H1 (cell line): ENCODE data around the gene HADH. TPM values are rescaled to one million over a fixed set of nuclear protein-coding genes. Genes with fewer than 3 reads are reported as not detected.

Source experiments
- CTCF ChIA-PET: fragments of 300-600 bp; sonication (Branson Sonifier 250); formaldehyde crosslinking; loops from one replicate; lab custom pipeline; 2021; ENCODE audit not compliant: partially characterized antibody; lab: Charles Lee
- POLR2A ChIA-PET: fragments of 300-600 bp; sonication (Branson Sonifier 250); formaldehyde crosslinking; loops from one replicate; lab custom pipeline; 2021; ENCODE audit warnings: inconsistent platforms; ENCODE audit not compliant: partially characterized antibody; lab: Charles Lee
- DNase-seq, 2 experiments: peaks; one replicate each; pipeline versions ENCODE4 v3.0.0 to v3.0.0-alpha.2; 2010 to 2022; ENCODE audit warnings: low spot score in 2 of 2, low read depth in 1 of 2, mixed read lengths in 1 of 2
- FAIRE-seq: peaks from 2 replicates; lab custom pipeline; 2011; peaks lifted over from hg19 to GRCh38; lab: Jason Lieb, UNC
- H2AFZ ChIP-seq: 2 replicates; pipeline ENCODE4 v1.8.1; 2012; ENCODE audit warnings: low read length, inconsistent platforms
- H2AK5ac ChIP-seq: 2 replicates; pipeline ENCODE4 v1.6.1; 2013; ENCODE audit warnings: low read depth, low read length
- H2BK120ac ChIP-seq: replicated peaks from 2 replicates; pipeline ENCODE3; 2013; ENCODE audit warnings: low read depth, low read length, inconsistent platforms
- H2BK12ac ChIP-seq: 2 replicates; pipeline ENCODE4 v1.6.1; 2013; ENCODE audit warnings: low read depth, low read length
- H2BK15ac ChIP-seq: 2 replicates; pipeline ENCODE4 v1.6.1; 2013; ENCODE audit warnings: low read length
- H2BK20ac ChIP-seq: 2 replicates; pipeline ENCODE4 v1.6.1; 2013; ENCODE audit warnings: low read length
- H2BK5ac ChIP-seq: 2 replicates; pipeline ENCODE4 v1.6.1; 2013; ENCODE audit warnings: low read depth, low read length
- H3K14ac ChIP-seq: 2 replicates; pipeline ENCODE4 v1.6.1; 2013; ENCODE audit warnings: inconsistent platforms; ENCODE audit not compliant: insufficient read length
- H3K18ac ChIP-seq: 2 replicates; pipeline ENCODE4 v1.6.1; 2013; ENCODE audit warnings: low read length; ENCODE audit errors: extremely low read depth
- H3K23ac ChIP-seq: 2 replicates; pipeline ENCODE4 v1.6.1; 2013; ENCODE audit warnings: inconsistent platforms; ENCODE audit not compliant: insufficient read length
- H3K23me2 ChIP-seq: 2 replicates; pipeline ENCODE4 v1.6.1; 2013; ENCODE audit warnings: low read depth, low read length
- H3K27ac ChIP-seq: 2 replicates; pipeline ENCODE4 v1.6.1; 2011; ENCODE audit warnings: low read depth, low read length, inconsistent platforms
- H3K27me3 ChIP-seq, 4 experiments: replicated peaks in 1 of 4; 1 replicate in 1 of 4; 2 replicates in 3 of 4; pipeline versions ENCODE4 v1.6.1 to v1.8.1; 2011 to 2013; ENCODE audit warnings: low read length in 3 of 4, mild to moderate bottlenecking in 3 of 4, inconsistent platforms in 2 of 4, mixed read lengths in 2 of 4, moderate library complexity in 1 of 4; ENCODE audit not compliant: control insufficient read depth in 3 of 4, insufficient read depth in 3 of 4; ENCODE audit errors: extremely low read depth in 1 of 4
- H3K36me3 ChIP-seq, 4 experiments: 2 replicates each; pipeline versions ENCODE4 v1.6.1 to v1.8.1; 2011 to 2013; ENCODE audit warnings: mild to moderate bottlenecking in 4 of 4, low read length in 3 of 4, moderate library complexity in 2 of 4, control low read depth in 1 of 4, inconsistent platforms in 1 of 4; ENCODE audit not compliant: insufficient read depth in 4 of 4, control insufficient read depth in 2 of 4
- H3K4ac ChIP-seq: replicated peaks from 2 replicates; pipeline ENCODE3; 2013; ENCODE audit warnings: low read length, low read depth, mixed read lengths, inconsistent platforms; ENCODE audit not compliant: insufficient read length
- H3K4me1 ChIP-seq, 4 experiments: replicated peaks in 1 of 4; 1 replicate in 1 of 4; 2 replicates in 3 of 4; pipeline versions ENCODE4 v1.6.1 to v1.8.1; 2011 to 2013; ENCODE audit warnings: low read length in 3 of 4, inconsistent platforms in 2 of 4, mixed read lengths in 1 of 4; ENCODE audit not compliant: insufficient read depth in 4 of 4, control insufficient read depth in 3 of 4
- H3K4me2 ChIP-seq, 2 experiments: 2 replicates each; pipeline versions ENCODE4 v1.6.1 to v1.8.1; 2011 to 2013; ENCODE audit warnings: low read depth in 2 of 2, low read length in 2 of 2, control low read depth in 1 of 2, inconsistent platforms in 1 of 2, mild to moderate bottlenecking in 1 of 2; ENCODE audit not compliant: insufficient read depth in 1 of 2
- H3K4me3 ChIP-seq, 4 experiments: fragments of 200-600, 300-600 bp in 1 of 4; sonication (generic), shearing (Covaris generic), sonication (Bioruptor Twin) in 1 of 4; 2 replicates each; pipeline versions ENCODE4 v1.5.1 to v1.8.1; 2011 to 2016; ENCODE audit warnings: low read length in 4 of 4, low read depth in 3 of 4, control low read depth in 2 of 4, inconsistent platforms in 2 of 4, mild to moderate bottlenecking in 2 of 4, mixed read lengths in 1 of 4, moderate library complexity in 1 of 4; ENCODE audit not compliant: insufficient read depth in 2 of 4; ENCODE audit errors: extremely low read depth in 1 of 4
- H3K56ac ChIP-seq: replicated peaks from 2 replicates; pipeline ENCODE3; 2013; ENCODE audit warnings: low read depth, mild to moderate bottlenecking, mixed read lengths, low read length, inconsistent platforms; ENCODE audit not compliant: insufficient read length
- H3K79me1 ChIP-seq: 2 replicates; pipeline ENCODE4 v1.6.1; 2013; ENCODE audit warnings: low read depth, low read length, control low read depth
- H3K79me2 ChIP-seq, 2 experiments: 2 replicates each; pipeline versions ENCODE4 v1.6.1 to v1.8.1; 2012 to 2013; ENCODE audit warnings: low read length in 2 of 2, mild to moderate bottlenecking in 2 of 2, inconsistent platforms in 1 of 2; ENCODE audit not compliant: insufficient read depth in 2 of 2, control insufficient read depth in 1 of 2
- H3K9ac ChIP-seq, 4 experiments: replicated peaks in 1 of 4; 1 replicate in 1 of 4; 2 replicates in 3 of 4; pipeline versions ENCODE4 v1.6.1 to v1.8.1; 2011 to 2013; ENCODE audit warnings: low read depth in 3 of 4, low read length in 3 of 4, control low read depth in 2 of 4, mild to moderate bottlenecking in 2 of 4, moderate library complexity in 2 of 4, inconsistent platforms in 1 of 4; ENCODE audit errors: extremely low read depth in 1 of 4
- H3K9me3 ChIP-seq, 2 experiments: 2 replicates each; pipeline versions ENCODE4 v1.6.1 to v1.8.1; 2012 to 2013; ENCODE audit warnings: mild to moderate bottlenecking in 2 of 2, moderate library complexity in 2 of 2, control low read depth in 1 of 2, inconsistent platforms in 1 of 2, low read depth in 1 of 2, low read length in 1 of 2, mixed read lengths in 1 of 2; ENCODE audit not compliant: insufficient read depth in 2 of 2
- H4K20me1 ChIP-seq, 2 experiments: replicated peaks in 1 of 2; 2 replicates each; pipeline versions ENCODE3 to v1.8.1; 2011 to 2013; ENCODE audit warnings: inconsistent platforms in 2 of 2, low read length in 2 of 2, mild to moderate bottlenecking in 1 of 2; ENCODE audit not compliant: insufficient read depth in 2 of 2, control insufficient read depth in 1 of 2
- H4K5ac ChIP-seq: 2 replicates; pipeline ENCODE4 v1.6.1; 2013; ENCODE audit warnings: low read length, low read depth, mixed read lengths, inconsistent platforms; ENCODE audit not compliant: insufficient read length
- H4K8ac ChIP-seq: 2 replicates; pipeline ENCODE4 v1.8.0; 2013; ENCODE audit warnings: mild to moderate bottlenecking, moderate library complexity, low read length, inconsistent platforms; ENCODE audit not compliant: insufficient read depth; ENCODE audit errors: extremely low read depth
- H4K91ac ChIP-seq: replicated peaks from 2 replicates; pipeline ENCODE3; 2013; ENCODE audit warnings: low read length, mixed read lengths, inconsistent platforms; ENCODE audit not compliant: insufficient read length
- CHD1 ChIP-seq: IDR thresholded peaks from 2 replicates; pipeline ENCODE4 v1.6.1; 2012; ENCODE audit warnings: low read depth, low read length, improper control_type of control experiment
- EGR1 ChIP-seq: IDR thresholded peaks from 2 replicates; pipeline ENCODE4 v1.6.1; 2011; ENCODE audit warnings: low read depth, low read length, borderline replicate concordance
- GABPA ChIP-seq: IDR thresholded peaks from 2 replicates; pipeline ENCODE4 v1.6.1; 2011; ENCODE audit warnings: mild to moderate bottlenecking, low read length, moderate library complexity, borderline replicate concordance; ENCODE audit not compliant: insufficient read depth
- HDAC2 ChIP-seq, 2 experiments: fragments of 300-600 bp in 1 of 2; sonication (generic) in 1 of 2; IDR thresholded peaks; 2 replicates each; pipeline ENCODE4 v1.6.1; 2011 to 2012; ENCODE audit warnings: low read depth in 2 of 2, low read length in 2 of 2, mild to moderate bottlenecking in 2 of 2, moderate library complexity in 2 of 2, borderline replicate concordance in 1 of 2, inconsistent platforms in 1 of 2
- NRF1 ChIP-seq: IDR thresholded peaks from 2 replicates; pipeline ENCODE4 v1.6.1; 2011; ENCODE audit warnings: mild to moderate bottlenecking, low read depth, low read length, improper control_type of control experiment
- RBBP5 ChIP-seq: IDR thresholded peaks from 2 replicates; pipeline ENCODE4 v1.7.1; 2012; ENCODE audit warnings: low read depth, mild to moderate bottlenecking, inconsistent platforms, low read length, moderate library complexity, borderline replicate concordance
- RNF2 ChIP-seq: fragments of 200-900, 300-1000 bp; sonication (generic); IDR thresholded peaks from 2 replicates; pipeline ENCODE4 v1.7.1; 2016; ENCODE audit warnings: borderline replicate concordance, low read depth, mild to moderate bottlenecking, antibody characterized with exemption, low read length; ENCODE audit not compliant: poor library complexity, severe bottlenecking; ENCODE audit errors: missing control alignments
- RXRA ChIP-seq: IDR thresholded peaks from 2 replicates; pipeline ENCODE4 v1.6.1; 2011; ENCODE audit warnings: low read depth, mild to moderate bottlenecking, low read length, moderate library complexity; ENCODE audit not compliant: insufficient read depth
- SAP30 ChIP-seq: fragments of 300-600 bp; sonication (generic); IDR thresholded peaks from 2 replicates; pipeline ENCODE4 v1.7.1; 2012; ENCODE audit warnings: low read length, moderate library complexity, mild to moderate bottlenecking, inconsistent platforms; ENCODE audit not compliant: insufficient read depth, insufficient replicate concordance
- SIRT6 ChIP-seq: IDR thresholded peaks from one replicate; pipeline ENCODE4 v1.7.1; 2012; ENCODE audit warnings: low read length, inconsistent platforms
- SRF ChIP-seq: IDR thresholded peaks from 2 replicates; pipeline ENCODE4 v1.6.1; 2011; ENCODE audit warnings: mild to moderate bottlenecking, low read depth, low read length, moderate library complexity
- TAF7 ChIP-seq: optimal IDR thresholded peaks from 2 replicates; pipeline ENCODE3; 2011; ENCODE audit warnings: low read depth, mild to moderate bottlenecking, inconsistent platforms, low read length, moderate library complexity, borderline replicate concordance
- TEAD4 ChIP-seq: IDR thresholded peaks from 2 replicates; pipeline ENCODE4 v1.6.1; 2012; ENCODE audit warnings: low read depth, low read length, inconsistent platforms, mixed read lengths
- WGBS, 2 experiments: shearing (Covaris generic) in 1 of 2; methylation state at CpG; one replicate each; pipeline versions ENCODE4 v1.1.6 to v1.1.7; 2013 to 2015; ENCODE audit warnings: low lambda C conversion rate in 2 of 2, mixed read lengths in 2 of 2, inconsistent platforms in 1 of 2, low coverage in 1 of 2, missing lambda C conversion rate in 1 of 2; ENCODE audit not compliant: insufficient replicate concordance in 2 of 2, insufficient coverage in 1 of 2, insufficient read length in 1 of 2; ENCODE audit errors: extremely low coverage in 1 of 2, missing lambda C conversion rate in 1 of 2; 5-methylcytosine and 5-hydroxymethylcytosine counted together
- polyA plus RNA-seq, 7 experiments: library from polyadenylated mRNA; depleted of rRNA in 3 of 7; stranded (reverse) in 5 of 7; unstranded in 2 of 7; fragments of >200 nt in 5 of 7; fragments of 200-250 nt in 2 of 7; gene quantifications; 1 replicate in 5 of 7; 2 replicates in 1 of 7; 4 replicates in 1 of 7; pipeline versions ENCODE4 v1.2.1 to v1.2.3, GENCODE V29; 2011 to 2013; ENCODE audit warnings: missing spikeins in 2 of 7, mixed read lengths in 2 of 7
- total RNA-seq: library from RNA; stranded (reverse); fragmentation: NEBNext Ultra II Directional; extraction: Animal tissue kit (Norgen Biotek cat#: 25700); gene quantifications from 2 replicates; pipeline ENCODE4 v1.2.1, GENCODE V29; 2021

HADH gene
- total and polyA plus RNA-seq, 2 of the 8 experiments (the other 6 are each of a cell fraction or from before 2014, with no cell fraction given), result 47.5 to 54.4 TPM

DNA sequence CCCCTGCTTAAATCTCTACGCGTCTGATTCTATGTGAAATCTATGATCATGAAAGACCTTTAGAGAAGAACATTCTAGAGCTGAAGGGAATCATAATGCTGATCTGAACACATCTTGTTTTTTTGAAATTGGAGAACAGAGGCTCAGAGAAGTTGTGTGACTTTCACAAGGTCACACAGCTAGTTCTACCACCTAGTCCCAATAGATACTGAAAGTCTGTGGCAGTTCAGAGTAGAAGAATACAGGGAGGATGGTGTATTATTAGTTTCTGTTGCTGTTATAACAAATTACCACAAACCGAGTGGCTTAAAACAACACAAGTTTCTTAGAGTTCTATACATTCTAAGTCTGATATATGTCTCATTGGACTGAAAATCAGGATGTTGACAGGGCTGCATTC, 43.9 kb upstream of the HADH start:
- H3K4me2 ChIP-seq, result no peak overlapping the region
- H2BK15ac ChIP-seq, result no peak overlapping the region
- TF ChIP-seq TEAD4 (no peak), HDAC2 (IDR thresholded peaks at IDR 0.05; ENCODE audit: borderline replicate concordance in 1 of 2, low read depth in 2 of 2, low read length in 2 of 2) (no peak), RXRA (no peak), NRF1 (no peak), RBBP5 (no peak), RNF2 (no peak), EGR1 (no peak), SIRT6 (no peak), GABPA (no peak), TAF7 (no peak), SAP30 (no peak), SRF (no peak), CHD1 (no peak)

More for the DNA sequence above, 43.9 kb upstream of the HADH start:
- FAIRE-seq (no peak), DNase-seq (no peak)
- H3K14ac ChIP-seq, result no peak overlapping the region
- WGBS, 2 experiments, result 86% methylated on average over 3 of the region's 3 CpGs; no CpG with 5 or more reads in 1 of the 2 experiments
- no peak overlapping the region for H2AFZ ChIP-seq
- no peak overlapping the region for H2BK12ac ChIP-seq
- no peaks in the 10 kb centered on the region for H4K20me1 ChIP-seq
- no peaks in the 10 kb centered on the region for H3K23me2 ChIP-seq
- H2BK5ac ChIP-seq, result no peak overlapping the region
- H3K4me3 ChIP-seq, result no peak overlapping the region
- H2BK120ac ChIP-seq, result no peak overlapping the region
- CTCF ChIA-PET, result no interaction called here
- no peaks in the 10 kb centered on the region for H3K9me3 ChIP-seq
- no peak overlapping the region for H3K27ac ChIP-seq
- peaks cover 0 to 11% (median 3%) of the 10 kb centered on the region in 4 experiments; a peak in 4 of 8 replicates for H3K36me3 ChIP-seq
- no peaks in the 10 kb centered on the region for H3K27me3 ChIP-seq
- no peak overlapping the region for H3K9ac ChIP-seq
- H3K79me2 ChIP-seq, result no peaks in the 10 kb centered on the region
- no peak overlapping the region for H2AK5ac ChIP-seq
- H3K4ac ChIP-seq, result no peak overlapping the region
- no peaks in the 10 kb centered on the region for H3K79me1 ChIP-seq
- no peaks in the 10 kb centered on the region for H3K4me1 ChIP-seq
- no peak overlapping the region for H3K56ac ChIP-seq
- H4K8ac ChIP-seq, result no peak overlapping the region
- POLR2A ChIA-PET, result no interaction called here
- no peak overlapping the region for H3K23ac ChIP-seq
- no peak overlapping the region for H3K18ac ChIP-seq
- H4K91ac ChIP-seq, result no peak overlapping the region
- H2BK20ac ChIP-seq, result no peak overlapping the region
- no peak overlapping the region for H4K5ac ChIP-seq
